Middle frontal gyrus (tissue), 1 donor: ENCODE results near the gene LRP5.
"Not testable (repeated sequence)": the region's sequence is repeated elsewhere in the genome, so short reads cannot be mapped to it uniquely, and the experiment has no call there.

Experiments
- DNase-seq: peaks from one replicate; pipeline ENCODE4 v3.0.0-alpha.2; 2015; ENCODE audit warnings: low spot score; ENCODE audit errors: extremely low spot score

The LRP5 gene

GRCh38 chr11:68461575-68461917 is 149.2 kb downstream of the LRP5 start:
- no peak for DNase-seq

- no peak for DNase-seq
These were observed 151.3 kb downstream of the LRP5 start for GRCh38 chr11:68463714-68464113.

GRCh38 chr11:68467201-68467834 is 154.9 kb downstream of the LRP5 start:
- no peak for DNase-seq

GRCh38 chr11:68468217-68468828 is 155.9 kb downstream of the LRP5 start:
- no peak for DNase-seq

- DNase-seq = no peak
These were observed 156.7 kb downstream of the LRP5 start for GRCh38 chr11:68469122-68469521.

GRCh38 chr11:68469642-68470041 is 157.3 kb downstream of the LRP5 start:
- no peak for DNase-seq

GRCh38 chr11:68470304-68470811 is 158.0 kb downstream of the LRP5 start:
- DNase-seq = peak; percentile 41

GRCh38 chr11:68471360-68472340 is 159.3 kb downstream of the LRP5 start:
- DNase-seq = peak; percentile 10

- DNase-seq = no peak
These were observed 160.4 kb downstream of the LRP5 start for GRCh38 chr11:68472778-68473177.

GRCh38 chr11:68473693-68474092 is 161.3 kb downstream of the LRP5 start:
- no peak for DNase-seq

- not testable (repeated sequence) for DNase-seq
These were observed 163.2 kb downstream of the LRP5 start for GRCh38 chr11:68475626-68476025.

GRCh38 chr11:68479390-68479789 is 167.0 kb downstream of the LRP5 start:
- no peak for DNase-seq

GRCh38 chr11:68480193-68480592 is 167.8 kb downstream of the LRP5 start:
- no peak for DNase-seq

GRCh38 chr11:68480852-68481510 is 168.6 kb downstream of the LRP5 start:
- DNase-seq = no peak

GRCh38 chr11:68481579-68482240 is 169.3 kb downstream of the LRP5 start:
- no peak for DNase-seq

- no peak for DNase-seq
These were observed 176.2 kb downstream of the LRP5 start for GRCh38 chr11:68488623-68489022.

GRCh38 chr11:68495220-68495729 is 182.9 kb downstream of the LRP5 start:
- DNase-seq = no peak

GRCh38 chr11:68495872-68496271 is 183.5 kb downstream of the LRP5 start:
- no peak for DNase-seq

- DNase-seq = no peak
These were observed 185.4 kb downstream of the LRP5 start for GRCh38 chr11:68497761-68498160.

GRCh38 chr11:68498321-68498720 is 185.9 kb downstream of the LRP5 start:
- DNase-seq = no peak
